ENCODE data around the gene GPC1.

DNA sequence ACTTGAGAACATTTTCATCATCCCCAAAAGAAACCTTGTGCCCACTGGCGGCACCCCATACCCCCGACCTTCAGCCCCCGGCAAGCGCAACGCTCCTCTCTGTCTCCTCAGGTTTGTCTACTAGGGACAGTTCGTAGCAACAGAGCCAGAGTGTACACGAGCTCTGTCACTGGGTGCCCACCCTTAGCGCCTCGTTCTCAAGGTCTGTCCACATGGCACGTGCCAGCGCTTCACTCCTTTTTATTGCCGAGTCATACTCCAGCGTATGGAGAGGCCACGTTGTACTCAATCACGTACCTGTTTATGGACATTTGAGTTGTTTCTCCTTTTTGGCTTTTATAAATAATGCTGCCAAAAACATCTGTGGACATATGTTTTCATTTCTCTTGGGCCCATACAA lies 30.3 kb upstream of the GPC1 start:
- TF ChIP-seq, protein P1, sequence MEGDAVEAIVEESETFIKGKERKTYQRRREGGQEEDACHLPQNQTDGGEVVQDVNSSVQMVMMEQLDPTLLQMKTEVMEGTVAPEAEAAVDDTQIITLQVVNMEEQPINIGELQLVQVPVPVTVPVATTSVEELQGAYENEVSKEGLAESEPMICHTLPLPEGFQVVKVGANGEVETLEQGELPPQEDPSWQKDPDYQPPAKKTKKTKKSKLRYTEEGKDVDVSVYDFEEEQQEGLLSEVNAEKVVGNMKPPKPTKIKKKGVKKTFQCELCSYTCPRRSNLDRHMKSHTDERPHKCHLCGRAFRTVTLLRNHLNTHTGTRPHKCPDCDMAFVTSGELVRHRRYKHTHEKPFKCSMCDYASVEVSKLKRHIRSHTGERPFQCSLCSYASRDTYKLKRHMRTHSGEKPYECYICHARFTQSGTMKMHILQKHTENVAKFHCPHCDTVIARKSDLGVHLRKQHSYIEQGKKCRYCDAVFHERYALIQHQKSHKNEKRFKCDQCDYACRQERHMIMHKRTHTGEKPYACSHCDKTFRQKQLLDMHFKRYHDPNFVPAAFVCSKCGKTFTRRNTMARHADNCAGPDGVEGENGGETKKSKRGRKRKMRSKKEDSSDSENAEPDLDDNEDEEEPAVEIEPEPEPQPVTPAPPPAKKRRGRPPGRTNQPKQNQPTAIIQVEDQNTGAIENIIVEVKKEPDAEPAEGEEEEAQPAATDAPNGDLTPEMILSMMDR (IDR thresholded peaks at IDR 0.05; ENCODE audit: poor library complexity), result no peak
- no peak for TF ChIP-seq EZH2 (IDR thresholded peaks at IDR 0.05; ENCODE audit: borderline replicate concordance)
- TF ChIP-seq EZH2phosphoT487 (IDR thresholded peaks at IDR 0.05; ENCODE audit: low read depth, severe bottlenecking, unreplicated experiment), result no peak
